ENCODE measurements around the gene ASTN2. TPM values are rescaled to one million over a fixed set of nuclear protein-coding genes. Genes with fewer than 3 reads are reported as not detected.
A peak's percentile ranks its signal among the peaks of the same experiment; 100 is the strongest.

The ASTN2 gene
- total RNA-seq, 1 donor from 2014 or later, result 4.4 TPM

DNA sequence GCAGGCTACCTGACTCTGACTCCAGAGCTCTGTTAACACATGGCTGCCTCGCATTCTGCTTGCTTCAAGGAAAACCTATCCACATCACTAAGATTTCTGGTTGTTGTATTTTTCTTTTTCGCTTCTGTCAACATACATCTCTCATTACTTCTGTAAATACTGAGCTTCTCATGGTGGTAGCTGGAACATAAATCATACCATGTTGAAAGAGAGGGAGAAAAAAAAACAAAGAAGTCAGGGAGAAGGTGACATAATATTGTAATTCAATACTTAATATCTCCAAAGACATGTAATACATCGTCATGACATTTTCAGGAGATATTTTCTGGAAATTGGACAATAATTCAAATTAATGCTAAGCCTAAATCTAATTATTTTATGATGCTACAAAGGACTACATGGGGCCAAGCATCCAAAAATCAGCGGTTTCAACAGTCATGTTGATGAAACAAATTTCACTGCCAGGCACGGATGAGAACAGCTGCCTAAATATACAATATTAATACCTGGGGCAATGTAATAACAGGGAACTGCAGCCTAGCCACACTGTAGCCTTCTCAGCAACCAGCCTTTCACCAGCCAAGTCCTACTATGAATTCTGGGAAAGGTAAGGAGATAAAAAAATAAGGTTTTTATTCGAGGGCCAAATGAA lies 395.8 kb downstream of the ASTN2 start:
- no peak for DNase-seq (ENCODE audit: low spot score)

GRCh38 chr9:117017414-117017985 lies 397.4 kb downstream of the ASTN2 start:
- DNase-seq (ENCODE audit: low spot score), result no peak

DNA sequence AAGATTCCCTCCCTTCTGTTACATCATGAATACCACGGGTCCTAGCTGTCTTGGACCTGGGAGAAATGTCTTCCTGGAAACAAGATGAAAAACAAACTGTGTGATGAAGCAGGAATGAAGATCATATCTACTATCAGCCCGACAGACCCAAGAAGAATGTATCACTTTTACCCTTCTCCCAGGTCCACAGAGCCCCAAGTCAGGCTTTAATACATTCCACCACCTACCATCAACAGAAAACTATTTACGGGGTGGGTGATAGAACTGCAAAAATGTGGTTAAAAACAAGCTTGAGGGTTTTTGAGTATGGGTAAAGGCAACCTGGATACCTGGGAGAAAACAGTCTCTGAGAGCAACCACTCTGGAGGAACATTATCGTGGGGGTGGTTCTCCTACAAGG lies 400.8 kb downstream of the ASTN2 start:
- DNase-seq (ENCODE audit: low spot score), result no peak

GRCh38 chr9:117013440-117013995 lies 401.3 kb downstream of the ASTN2 start:
- no peak for DNase-seq (ENCODE audit: low spot score)

DNA sequence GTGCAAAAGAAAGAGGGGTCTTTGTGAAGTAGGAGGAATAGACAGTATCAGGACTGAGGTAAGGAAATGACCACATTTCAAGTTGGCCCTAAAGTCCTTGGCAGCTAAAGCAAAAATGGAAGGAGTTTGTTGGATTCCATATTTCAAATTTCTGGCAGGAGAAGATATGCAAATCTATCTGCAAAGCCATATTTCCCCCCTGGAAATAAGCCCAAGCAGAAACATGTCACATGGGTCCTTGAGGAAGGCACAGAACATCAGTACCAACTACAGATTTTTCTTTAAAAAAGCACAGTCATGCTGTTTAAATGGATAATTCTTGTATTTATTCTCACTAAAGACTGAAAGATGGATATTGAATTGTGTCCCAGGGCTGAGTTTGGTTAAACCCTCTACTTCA lies 404.8 kb downstream of the ASTN2 start:
- DNase-seq (ENCODE audit: low spot score), result no peak

GRCh38 chr9:117008876-117009275 lies 406.0 kb downstream of the ASTN2 start:
- DNase-seq (ENCODE audit: low spot score), result no peak

- no peak for DNase-seq (ENCODE audit: low spot score)
Measured at GRCh38 chr9:117008461-117008860, 406.4 kb downstream of the ASTN2 start.

GRCh38 chr9:117002686-117003085 lies 412.2 kb downstream of the ASTN2 start:
- no peak for DNase-seq (ENCODE audit: low spot score)

GRCh38 chr9:117000834-117001233 lies 414.0 kb downstream of the ASTN2 start:
- DNase-seq (ENCODE audit: low spot score), result no peak

GRCh38 chr9:117000196-117000723 lies 414.6 kb downstream of the ASTN2 start:
- no peak for DNase-seq (ENCODE audit: low spot score)

- DNase-seq (ENCODE audit: low spot score), result no peak
Measured at GRCh38 chr9:116998305-116998704, 416.6 kb downstream of the ASTN2 start.

DNA sequence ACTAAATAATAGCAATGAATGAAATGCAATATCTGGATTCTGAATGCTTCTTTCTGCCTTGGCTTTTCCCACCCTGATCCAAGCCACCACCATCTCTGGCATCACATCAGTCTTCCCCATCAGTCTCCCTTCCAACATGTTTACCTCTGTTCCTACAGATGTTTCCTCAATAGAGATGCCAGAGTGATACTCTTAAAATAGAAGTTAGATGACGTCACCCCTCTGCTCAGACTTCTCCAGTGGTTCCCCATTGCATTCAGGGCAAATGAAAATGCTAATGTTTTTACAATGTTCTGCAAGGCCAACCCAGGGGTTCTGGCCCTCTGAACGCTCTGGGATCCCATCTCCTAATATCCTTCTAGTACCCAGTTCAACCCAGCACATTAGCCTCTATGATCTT lies 422.0 kb downstream of the ASTN2 start:
- DNase-seq (ENCODE audit: low spot score), result no peak

GRCh38 chr9:116991051-116991450 lies 423.8 kb downstream of the ASTN2 start:
- DNase-seq (ENCODE audit: low spot score), result no peak

DNA sequence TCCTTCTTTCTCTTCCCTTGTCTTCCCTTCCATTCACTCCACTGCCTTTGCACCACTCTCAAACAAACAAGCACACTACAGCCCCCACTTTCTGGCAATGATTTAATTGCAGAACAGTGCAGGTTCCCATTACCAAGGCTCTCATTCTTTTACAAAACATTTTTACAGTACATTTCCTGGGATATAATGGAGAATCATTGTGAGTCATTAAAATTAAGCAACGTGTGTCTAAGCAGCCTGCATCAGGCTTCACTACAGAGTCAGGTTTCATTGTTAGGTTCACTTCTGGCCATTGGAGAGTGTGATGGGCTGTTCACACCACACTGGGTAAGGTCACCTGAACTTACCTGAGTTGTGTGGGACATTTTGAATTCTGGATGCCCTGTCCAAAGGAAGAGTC lies 424.3 kb downstream of the ASTN2 start:
- DNase-seq (ENCODE audit: low spot score), result no peak

DNA sequence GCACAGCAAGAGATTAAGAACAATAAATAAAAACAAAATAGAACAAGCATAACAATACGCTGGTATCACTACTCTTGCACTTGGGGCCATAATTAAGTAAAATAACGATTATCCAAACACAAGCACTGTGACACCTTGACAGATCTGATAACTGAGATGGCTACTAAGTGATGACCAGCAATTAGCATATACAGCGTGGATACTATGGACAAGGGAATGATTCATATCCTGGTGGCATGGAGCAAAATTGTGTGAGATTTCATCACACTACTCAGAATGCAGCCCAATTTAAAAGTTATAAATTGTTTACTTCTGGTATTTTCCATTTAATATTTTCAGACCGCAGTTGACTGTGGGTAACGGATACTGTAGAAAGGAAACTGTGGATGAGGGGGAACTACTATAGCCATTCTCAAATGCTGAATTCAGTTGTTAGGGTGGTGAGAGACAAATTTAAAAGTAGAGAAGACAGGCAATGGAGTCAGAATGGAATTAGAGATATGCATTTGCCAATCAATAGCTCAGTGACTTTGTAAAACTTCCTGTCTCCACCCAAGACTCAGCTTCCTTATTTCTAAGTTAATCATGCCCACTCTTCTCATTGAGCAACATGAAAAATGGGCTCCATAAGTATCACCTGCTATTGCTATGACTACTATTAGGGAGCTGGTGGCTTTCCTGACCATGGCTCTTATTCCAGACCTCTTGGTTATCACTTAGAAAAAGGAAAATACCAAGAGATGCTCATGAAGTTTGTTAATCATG lies 427.0 kb downstream of the ASTN2 start:
- DNase-seq (ENCODE audit: low spot score), result no peak

- no peak for DNase-seq (ENCODE audit: low spot score)
Measured at GRCh38 chr9:116986015-116986414, 428.8 kb downstream of the ASTN2 start.

DNA sequence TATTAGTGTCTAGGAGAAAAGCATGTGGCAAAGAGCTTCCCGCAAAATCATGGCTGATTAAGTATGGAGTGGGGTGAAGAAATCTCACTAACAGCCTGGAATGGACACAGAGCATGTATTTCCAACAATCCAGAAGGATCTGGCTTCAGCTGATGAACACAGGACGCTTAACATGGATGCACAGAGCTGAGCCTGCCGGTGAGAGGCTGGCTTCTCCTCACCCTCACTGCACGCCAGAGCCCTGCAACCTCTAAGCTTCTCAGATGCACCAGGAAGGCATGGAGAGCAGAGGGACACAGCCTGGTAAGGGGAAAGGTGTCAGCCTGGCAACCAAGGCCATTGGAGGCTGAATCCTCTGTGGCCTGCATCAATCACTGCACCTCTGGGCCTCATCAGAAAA lies 429.3 kb downstream of the ASTN2 start:
- no peak for DNase-seq (ENCODE audit: low spot score)

DNA sequence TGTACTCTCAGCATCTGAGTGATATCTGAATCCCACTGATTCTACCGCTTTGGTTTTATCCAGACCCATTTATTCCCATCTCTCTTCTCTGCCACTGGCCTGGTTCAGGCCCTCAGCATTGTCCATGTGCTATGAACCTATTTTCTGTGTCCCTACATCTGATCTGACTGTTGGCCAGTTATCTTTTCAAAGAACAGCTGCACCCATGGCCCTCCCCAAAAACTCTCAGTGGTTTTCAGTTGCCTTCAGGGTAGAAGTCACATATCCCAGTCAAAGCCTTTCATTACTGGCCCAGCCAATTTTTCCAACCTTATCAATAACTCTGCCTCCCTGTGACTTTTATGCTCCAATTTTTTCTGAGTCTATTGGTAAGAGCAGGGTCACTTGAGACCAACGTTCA lies 430.7 kb downstream of the ASTN2 start:
- no peak for DNase-seq (ENCODE audit: low spot score)

GRCh38 chr9:116980582-116981120 lies 434.2 kb downstream of the ASTN2 start:
- DNase-seq (ENCODE audit: low spot score), result no peak

DNA sequence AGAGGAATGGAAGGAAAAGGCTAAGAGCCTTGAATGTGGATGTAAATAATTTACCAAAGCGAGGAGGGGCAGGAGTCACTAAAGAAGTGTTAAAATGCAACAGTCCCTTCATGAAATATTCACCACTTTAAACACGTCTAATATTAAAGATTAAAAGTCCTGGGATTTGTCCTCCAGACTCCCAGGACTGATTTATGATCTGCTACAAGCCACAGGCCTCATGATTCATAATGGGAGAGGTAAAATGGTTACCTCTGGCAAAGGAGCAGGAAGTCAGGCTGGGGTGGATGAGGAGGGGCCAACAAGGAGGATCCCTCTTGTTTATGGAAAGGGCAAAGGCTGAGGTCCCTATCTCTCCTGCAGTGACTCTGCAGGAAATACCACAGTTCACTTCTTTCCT lies 435.4 kb downstream of the ASTN2 start:
- no peak for DNase-seq (ENCODE audit: low spot score)

GRCh38 chr9:116978155-116978554 lies 436.7 kb downstream of the ASTN2 start:
- peak; percentile 19 for DNase-seq (ENCODE audit: low spot score)

- no peak for DNase-seq (ENCODE audit: low spot score)
Measured at GRCh38 chr9:116975126-116975525, 439.7 kb downstream of the ASTN2 start.

Data from mucosa of gallbladder (tissue), 1 donor.